Ovary (tissue), 9 donors: ENCODE data around the gene MBTPS2. TPM values are rescaled to one million over a fixed set of nuclear protein-coding genes. Genes with fewer than 3 reads are reported as not detected.
"Not testable (repeated sequence)": the region's sequence is repeated elsewhere in the genome, so short reads cannot be mapped to it uniquely, and the experiment has no call there.

Experiments
- DNase-seq, 5 donors: peaks; one replicate each; pipeline ENCODE4 v3.0.0-alpha.2; 2019 to 2020
- H3K27ac ChIP-seq, 2 donors: fragments of 200-600 bp; one replicate each; pipeline versions ENCODE4 v1.5.1 to v1.8.0; 2019 to 2022
- H3K27me3 ChIP-seq: fragments of 200-600 bp; one replicate; pipeline ENCODE4 v1.8.0; 2022
- H3K36me3 ChIP-seq: fragments of 200-600 bp; sonication (generic); one replicate; pipeline ENCODE4 v1.5.1; 2019
- H3K4me1 ChIP-seq: one replicate; pipeline ENCODE4 v1.8.1; 2013; ENCODE audit warnings: mild to moderate bottlenecking, moderate library complexity; ENCODE audit not compliant: insufficient read depth
- H3K4me3 ChIP-seq: fragments of 200-600 bp; sonication (generic); one replicate; pipeline ENCODE4 v1.5.1; 2017
- H3K9me3 ChIP-seq, 2 donors: fragments of 200-600 bp in 1 of 2; sonication (generic) in 1 of 2; one replicate each; pipeline versions ENCODE4 v1.5.1 to v1.8.1; 2013 to 2019; ENCODE audit warnings: mild to moderate bottlenecking in 1 of 2, moderate library complexity in 1 of 2
- CTCF ChIP-seq, 3 donors: fragments of 450-650 bp in 2 of 3; fragments of 200-600 bp in 1 of 3; IDR thresholded peaks; one replicate each; pipeline versions ENCODE4 v1.5.1 to v1.8.0; 2016 to 2022; ENCODE audit warnings: antibody characterized with exemption in 3 of 3, mild to moderate bottlenecking in 1 of 3
- EP300 ChIP-seq: sonication (generic); formaldehyde crosslinking; IDR thresholded peaks from one replicate; pipeline ENCODE4 v1.6.1; 2017; ENCODE audit warnings: antibody characterized with exemption
- POLR2A ChIP-seq: fragments of 450-650 bp; IDR thresholded peaks from one replicate; pipeline ENCODE4 v1.6.1; 2017; ENCODE audit warnings: antibody characterized with exemption, mild to moderate bottlenecking, moderate library complexity
- WGBS, 3 donors: extraction: QIAGEN DNeasy Blood & Tissue Kit in 1 of 3; methylation state at CpG; one replicate each; pipeline versions ENCODE4 v1.1.5 to v1.1.7; 2013 to 2017; 5-methylcytosine and 5-hydroxymethylcytosine counted together
- intact Hi-C, 4 donors: fragments of 100-400 bp; cut with DNase I; formaldehyde crosslinking; loops; one replicate each; pipeline versions ENCODE4 v1.11.0 to v1.15.1; 2022 to 2023
- polyA plus RNA-seq, 2 donors: library from polyadenylated mRNA; stranded (reverse); fragments of 200-250 nt in 1 of 2; fragments of 350-450 nt in 1 of 2; fragmentation: Illumina TruSeq in 1 of 2; extraction: RNeasy Lipid Tissue Mini Kit (QIAGEN cat#74804) in 1 of 2; gene quantifications; one replicate each; pipeline ENCODE4 v1.2.3, GENCODE V29; 2013 to 2014
- total RNA-seq, 7 donors: library from RNA; depleted of rRNA in 2 of 7; stranded (reverse); fragments of >200 nt in 2 of 7; fragmentation: NEBNext Ultra II Directional in 3 of 7; extraction: Animal tissue kit (Norgen Biotek cat#: 25700) in 3 of 7; gene quantifications; one replicate each; pipeline versions ENCODE4 v1.1.0 to v1.2.4, GENCODE V29; 2016 to 2023
- donor health status: DM: no; HTN: no; CAD: no; lungs with moderate emphysema.
- donor health status: DM: no; HTN: no; CAD: no.
- donor health status: Bipolar disorder and iron deficiency.
- donor health status: DM: yes; HTN: yes; CAD: no.
- donor health status: DM: no; HTN: no; CAD: no.
- donor health status: DM: yes; HTN: yes; CAD: no.

The MBTPS2 gene
- total and polyA plus RNA-seq, 9 donors, result 8.3 to 18.7 (median 13.2) TPM

GRCh38 chrX:21873063-21873775 lies 33.8 kb downstream of the MBTPS2 start:
- TF ChIP-seq EP300, result no peak
- no peak for TF ChIP-seq CTCF (IDR thresholded peaks at IDR 0.05)
- no peak for TF ChIP-seq POLR2A
- Histone ChIP-seq H3K27ac (no peak overlapping the region), H3K36me3 (no peaks in the 10 kb centered on the region), H3K4me3 (no peak overlapping the region), H3K4me1 (peaks cover 1% of the 10 kb centered on the region), H3K9me3 (no peaks in the 10 kb centered on the region), H3K27me3 (no peaks in the 10 kb centered on the region)
- WGBS, 3 donors, result 26 to 34% (median 31%) methylated on average over 4 of the region's 4 CpGs
- DNase-seq, result no peak
- intact Hi-C loops, result no loop called here

DNA sequence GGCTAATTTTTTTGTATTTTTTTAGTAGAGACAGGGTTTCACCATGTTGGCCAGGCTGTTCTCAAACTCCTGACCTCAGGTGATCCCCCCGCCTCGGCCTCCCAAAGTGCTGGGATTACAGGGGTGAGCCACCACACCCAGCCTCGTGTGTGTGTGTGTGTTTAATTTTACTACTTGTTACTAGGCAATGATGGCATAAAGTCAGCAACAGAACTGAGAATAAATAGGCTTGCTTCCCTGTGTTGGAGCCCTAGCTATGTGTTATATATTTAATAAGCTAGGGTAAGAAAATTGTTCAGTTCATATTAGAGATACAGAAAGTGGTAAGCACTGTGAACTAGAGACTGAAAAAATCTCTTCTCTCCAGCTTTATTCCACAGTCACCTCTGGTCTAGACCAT lies 34.8 kb downstream of the MBTPS2 start:
- H3K4me1 ChIP-seq, H3K9me3 ChIP-seq, DNase-seq, H3K27me3 ChIP-seq, H3K4me3 ChIP-seq, intact Hi-C loops, H3K27ac ChIP-seq, H3K36me3 ChIP-seq: not testable (repeated sequence)
- WGBS, 3 donors, result 59 to 69% (median 67%) methylated on average over 3 of the region's 3 CpGs

GRCh38 chrX:21875013-21875412 lies 35.6 kb downstream of the MBTPS2 start:
- intact Hi-C loops, result no loop called here
- Histone ChIP-seq H3K4me3 (no peak overlapping the region), H3K9me3 (no peaks in the 10 kb centered on the region), H3K27ac (no peak overlapping the region), H3K27me3 (no peaks in the 10 kb centered on the region), H3K4me1 (peaks cover 1% of the 10 kb centered on the region), H3K36me3 (no peaks in the 10 kb centered on the region)
- TF ChIP-seq EP300 (no peak), CTCF (IDR thresholded peaks at IDR 0.05) (no peak), POLR2A (no peak)
- DNase-seq, result no peak
- 38 to 56% (median 53%) methylated on average over 1 of the region's 1 CpG for WGBS, 3 donors

DNA sequence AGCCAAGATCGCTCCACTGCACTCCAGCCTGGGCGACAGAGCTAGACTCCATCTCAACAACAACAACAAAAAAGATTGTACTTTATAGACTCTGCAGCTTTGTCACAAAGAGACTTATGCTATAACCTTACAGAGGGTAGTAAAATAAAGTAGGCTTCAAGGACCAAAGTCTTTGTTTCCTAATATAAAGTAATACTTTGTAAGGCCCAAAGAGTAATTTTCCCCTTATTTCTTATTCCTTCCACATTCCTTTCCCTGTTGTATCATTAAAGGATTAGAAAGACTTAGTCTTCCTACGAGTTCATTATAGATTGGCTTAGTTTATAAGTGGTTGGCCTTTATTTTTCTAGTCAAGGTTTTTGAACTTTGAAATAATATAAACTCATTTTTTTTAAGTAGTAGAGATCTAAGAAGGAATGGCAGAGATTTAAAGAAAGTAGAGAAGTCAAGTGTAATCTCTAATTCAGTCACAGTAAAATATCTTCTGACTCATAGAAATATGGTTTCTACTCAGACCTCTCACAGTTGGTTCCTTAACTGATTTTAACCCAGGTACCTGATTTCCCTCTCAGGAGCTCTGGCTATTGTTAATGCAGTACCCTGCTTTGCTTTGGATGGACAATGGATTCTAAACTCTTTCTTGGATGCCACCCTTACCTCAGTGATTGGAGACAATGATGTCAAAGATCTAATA lies 42.6 kb downstream of the MBTPS2 start:
- H3K9me3 ChIP-seq, result no peaks in the 10 kb centered on the region
- H3K36me3 ChIP-seq, result no peaks in the 10 kb centered on the region
- H3K27ac ChIP-seq, result no peak overlapping the region
- H3K4me3 ChIP-seq, result no peak overlapping the region
- 82 to 86% (median 83%) methylated on average over 3 of the region's 3 CpGs for WGBS, 3 donors
- intact Hi-C loops, result no loop called here
- DNase-seq, result no peak
- no peaks in the 10 kb centered on the region for H3K4me1 ChIP-seq
- TF ChIP-seq CTCF (IDR thresholded peaks at IDR 0.05) (no peak), EP300 (no peak), POLR2A (no peak)
- no peaks in the 10 kb centered on the region for H3K27me3 ChIP-seq

DNA sequence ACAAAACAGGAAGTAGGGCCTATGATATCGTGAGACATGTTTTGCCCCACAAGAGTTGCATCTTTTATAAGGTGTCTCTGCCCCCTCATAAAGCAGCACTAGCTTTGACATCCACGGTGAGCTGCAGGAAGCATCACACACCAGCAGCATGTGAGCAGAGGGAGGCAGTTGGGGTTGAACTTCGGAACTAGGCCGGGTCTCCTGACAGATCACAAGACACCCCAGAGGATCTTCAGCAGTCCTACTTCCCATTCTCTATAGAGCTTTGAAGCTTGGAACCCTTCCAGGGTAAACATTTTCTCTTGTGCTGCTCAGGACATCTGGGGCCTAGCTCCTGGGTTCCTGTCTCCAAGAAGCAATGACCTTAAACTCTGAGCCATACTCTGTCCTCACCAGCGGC lies 43.8 kb downstream of the MBTPS2 start:
- no peaks in the 10 kb centered on the region for H3K4me1 ChIP-seq
- no peaks in the 10 kb centered on the region for H3K36me3 ChIP-seq
- no peak for TF ChIP-seq POLR2A
- TF ChIP-seq EP300, result no peak
- no peak for TF ChIP-seq CTCF (IDR thresholded peaks at IDR 0.05)
- no peak overlapping the region for H3K4me3 ChIP-seq
- intact Hi-C loops, result no loop called here
- no peaks in the 10 kb centered on the region for H3K9me3 ChIP-seq
- WGBS, 3 donors, result 64 to 74% (median 74%) methylated on average over 5 of the region's 5 CpGs
- DNase-seq, result no peak
- H3K27ac ChIP-seq, result no peak overlapping the region
- no peaks in the 10 kb centered on the region for H3K27me3 ChIP-seq
